ENCODE data around the gene ZNF496.

The ZNF496 gene

GRCh38 chr1:247345881-247346280 lies 14.2 kb upstream of the ZNF496 start:
- CTCF ChIA-PET = no interaction called here
- no peak for DNase-seq
- Mint-ChIP-seq H3K36me3 (peaks cover 2% of the 10 kb centered on the region), H3K27ac (no peak overlapping the region), H3K27me3 (peaks cover 16% of the 10 kb centered on the region), H3K4me1 (peaks cover 11% of the 10 kb centered on the region), H3K4me3 (no peak overlapping the region), H3K9me3 (no peaks in the 10 kb centered on the region)

- no peaks in the 10 kb centered on the region for H3K9me3 Mint-ChIP-seq
- CTCF ChIA-PET = no interaction called here
- H3K36me3 Mint-ChIP-seq = no peaks in the 10 kb centered on the region
- DNase-seq = no peak
- H3K27ac Mint-ChIP-seq = no peak overlapping the region
- H3K4me1 Mint-ChIP-seq = peaks cover 4% of the 10 kb centered on the region
- peaks cover 8% of the 10 kb centered on the region for H3K27me3 Mint-ChIP-seq
- H3K4me3 Mint-ChIP-seq = no peak overlapping the region
These were observed 12.1 kb upstream of the ZNF496 start for GRCh38 chr1:247343801-247344200.

- Mint-ChIP-seq H3K27ac (no peak overlapping the region), H3K4me3 (no peak overlapping the region), H3K4me1 (peaks cover 6% of the 10 kb centered on the region), H3K36me3 (no peaks in the 10 kb centered on the region), H3K27me3 (no peaks in the 10 kb centered on the region), H3K9me3 (no peaks in the 10 kb centered on the region)
- no peak for DNase-seq
- CTCF ChIA-PET = no interaction called here
These were observed 7.1 kb upstream of the ZNF496 start for GRCh38 chr1:247338723-247339275.

GRCh38 chr1:247337961-247338360 lies 6.3 kb upstream of the ZNF496 start:
- Mint-ChIP-seq H3K27me3 (peaks cover 4% of the 10 kb centered on the region), H3K27ac (no peak overlapping the region), H3K4me3 (no peak overlapping the region), H3K36me3 (no peaks in the 10 kb centered on the region), H3K4me1 (peaks cover 11% of the 10 kb centered on the region), H3K9me3 (no peaks in the 10 kb centered on the region)
- DNase-seq = no peak
- CTCF ChIA-PET = no interaction called here

- no peaks in the 10 kb centered on the region for H3K9me3 Mint-ChIP-seq
- CTCF ChIA-PET = interaction anchor here (0.6 to 1.2 kb wide), 2 partner anchors 35 to 133 kb away, joined by 3 read pairs; no protein-coding TSS in a partner anchor
- no peak overlapping the region for H3K27ac Mint-ChIP-seq
- no peak for DNase-seq
- H3K27me3 Mint-ChIP-seq = peaks cover 10% of the 10 kb centered on the region
- H3K4me1 Mint-ChIP-seq = peaks cover 15% of the 10 kb centered on the region
- no peak overlapping the region for H3K4me3 Mint-ChIP-seq
- H3K36me3 Mint-ChIP-seq = no peaks in the 10 kb centered on the region
These were observed 5.6 kb upstream of the ZNF496 start for GRCh38 chr1:247337250-247337746.

- Mint-ChIP-seq H3K36me3 (no peaks in the 10 kb centered on the region), H3K27ac (no peak overlapping the region), H3K9me3 (no peaks in the 10 kb centered on the region), H3K27me3 (peaks cover 12% of the 10 kb centered on the region), H3K4me1 (peaks cover 16% of the 10 kb centered on the region), H3K4me3 (no peak overlapping the region)
- CTCF ChIA-PET = interaction anchor here (1.2 kb wide), 1 partner anchor 36 kb away, joined by 3 read pairs; no protein-coding TSS in a partner anchor
- no peak for DNase-seq
These were observed 4.7 kb upstream of the ZNF496 start for GRCh38 chr1:247336390-247336789.

- H3K9me3 Mint-ChIP-seq = no peaks in the 10 kb centered on the region
- H3K4me1 Mint-ChIP-seq = peaks cover 18% of the 10 kb centered on the region
- H3K36me3 Mint-ChIP-seq = no peaks in the 10 kb centered on the region
- peaks cover 12% of the 10 kb centered on the region for H3K27me3 Mint-ChIP-seq
- no peak overlapping the region for H3K4me3 Mint-ChIP-seq
- no peak overlapping the region for H3K27ac Mint-ChIP-seq
- DNase-seq = no peak
- CTCF ChIA-PET = no interaction called here
These were observed 4.2 kb upstream of the ZNF496 start for GRCh38 chr1:247335882-247336281.

GRCh38 chr1:247334378-247335133 lies 2.9 kb upstream of the ZNF496 start:
- no peak overlapping the region for H3K27ac Mint-ChIP-seq
- no peak for DNase-seq
- CTCF ChIA-PET = no interaction called here
- no peaks in the 10 kb centered on the region for H3K9me3 Mint-ChIP-seq
- peaks cover 7% of the 10 kb centered on the region for H3K36me3 Mint-ChIP-seq
- peaks cover 29% of the 10 kb centered on the region for H3K4me1 Mint-ChIP-seq
- peaks cover 12% of the 10 kb centered on the region for H3K27me3 Mint-ChIP-seq
- no peak overlapping the region for H3K4me3 Mint-ChIP-seq

GRCh38 chr1:247332623-247333361 lies 1.1 kb upstream of the ZNF496 start:
- CTCF ChIA-PET = interaction anchor here (0.6 kb wide), 1 partner anchor 64 kb away, joined by 3 read pairs; no protein-coding TSS in a partner anchor
- Mint-ChIP-seq H3K36me3 (peaks cover 15% of the 10 kb centered on the region), H3K4me3 (peak overlapping the region; percentile 68), H3K4me1 (peaks cover 34% of the 10 kb centered on the region), H3K9me3 (no peaks in the 10 kb centered on the region), H3K27me3 (peaks cover 12% of the 10 kb centered on the region), H3K27ac (peak overlapping the region; percentile 52)
- DNase-seq = no peak

GRCh38 chr1:247332215-247332622 lies 552 bp upstream of the ZNF496 start:
- CTCF ChIA-PET = interaction anchor here (0.6 kb wide), 1 partner anchor 64 kb away, joined by 3 read pairs; no protein-coding TSS in a partner anchor
- H3K27me3 Mint-ChIP-seq = peaks cover 12% of the 10 kb centered on the region
- peak overlapping the region; percentile 68 for H3K4me3 Mint-ChIP-seq
- H3K9me3 Mint-ChIP-seq = no peaks in the 10 kb centered on the region
- H3K36me3 Mint-ChIP-seq = peaks cover 18% of the 10 kb centered on the region
- no peak overlapping the region for H3K27ac Mint-ChIP-seq
- peak; percentile 67 for DNase-seq
- peaks cover 35% of the 10 kb centered on the region for H3K4me1 Mint-ChIP-seq

- CTCF ChIA-PET = interaction anchor here (0.6 kb wide), 1 partner anchor 12 kb away, joined by 3 read pairs; no protein-coding TSS in a partner anchor
- Mint-ChIP-seq H3K4me3 (peak overlapping the region; percentile 93), H3K27me3 (peaks cover 12% of the 10 kb centered on the region), H3K4me1 (peaks cover 46% of the 10 kb centered on the region), H3K36me3 (peaks cover 25% of the 10 kb centered on the region), H3K27ac (peak overlapping the region; percentile 89), H3K9me3 (no peaks in the 10 kb centered on the region)
- DNase-seq = peak; percentile 85
These were observed 519 bp downstream of the ZNF496 start for GRCh38 chr1:247331172-247331524.

- Mint-ChIP-seq H3K4me1 (peaks cover 47% of the 10 kb centered on the region), H3K27me3 (peaks cover 12% of the 10 kb centered on the region), H3K4me3 (peak overlapping the region; percentile 93), H3K36me3 (peaks cover 25% of the 10 kb centered on the region), H3K27ac (peak overlapping the region; percentile 89), H3K9me3 (no peaks in the 10 kb centered on the region)
- DNase-seq = no peak
- CTCF ChIA-PET = interaction anchor here (0.6 kb wide), 1 partner anchor 11 kb away, joined by 3 read pairs; no protein-coding TSS in a partner anchor
These were observed 1.0 kb downstream of the ZNF496 start for GRCh38 chr1:247330548-247331171.

- H3K27ac Mint-ChIP-seq = no peak overlapping the region
- peaks cover 42% of the 10 kb centered on the region for H3K4me1 Mint-ChIP-seq
- no peak overlapping the region for H3K4me3 Mint-ChIP-seq
- no peak for DNase-seq
- H3K9me3 Mint-ChIP-seq = no peaks in the 10 kb centered on the region
- H3K36me3 Mint-ChIP-seq = peaks cover 29% of the 10 kb centered on the region
- H3K27me3 Mint-ChIP-seq = peaks cover 12% of the 10 kb centered on the region
- CTCF ChIA-PET = no interaction called here
These were observed 2.5 kb downstream of the ZNF496 start for GRCh38 chr1:247329097-247329617.

GRCh38 chr1:247328311-247328710 lies 3.4 kb downstream of the ZNF496 start:
- no peak for DNase-seq
- H3K27ac Mint-ChIP-seq = no peak overlapping the region
- peaks cover 41% of the 10 kb centered on the region for H3K4me1 Mint-ChIP-seq
- no peaks in the 10 kb centered on the region for H3K9me3 Mint-ChIP-seq
- peaks cover 12% of the 10 kb centered on the region for H3K27me3 Mint-ChIP-seq
- CTCF ChIA-PET = interaction anchor here (0.8 to 1.4 kb wide), 2 partner anchors 8 to 34 kb away, joined by 3 read pairs; no protein-coding TSS in a partner anchor
- peaks cover 31% of the 10 kb centered on the region for H3K36me3 Mint-ChIP-seq
- no peak overlapping the region for H3K4me3 Mint-ChIP-seq

All from activated naive CD4-positive, alpha-beta T cell treated with anti-CD3 and anti-CD28 coated beads, Interleukin-2, amount 10 ng/mL, durations not matched to agents 7 days and 5 days (primary cell).